Neural progenitor cell (in vitro differentiated cells): Measurements from ENCODE around the gene SCAP.

Source experiments
- EZH2 ChIP-seq: fragments of 200-600 bp; sonication (generic); IDR thresholded peaks from 2 replicates; pipeline ENCODE4 v1.6.1; 2017; ENCODE audit warnings: antibody characterized with exemption, mild to moderate bottlenecking, moderate library complexity
- EZH2phosphoT487 ChIP-seq: fragments of 200-600 bp; sonication (generic); IDR thresholded peaks from 2 replicates; pipeline ENCODE4 v1.6.1; 2017; ENCODE audit warnings: antibody characterized with exemption
- TF ChIP-seq, protein P1 (sequence below): fragments of 200-600 bp; sonication (generic); IDR thresholded peaks from 2 replicates; pipeline ENCODE4 v1.5.1; 2017; ENCODE audit warnings: antibody characterized with exemption, mild to moderate bottlenecking

DNA sequence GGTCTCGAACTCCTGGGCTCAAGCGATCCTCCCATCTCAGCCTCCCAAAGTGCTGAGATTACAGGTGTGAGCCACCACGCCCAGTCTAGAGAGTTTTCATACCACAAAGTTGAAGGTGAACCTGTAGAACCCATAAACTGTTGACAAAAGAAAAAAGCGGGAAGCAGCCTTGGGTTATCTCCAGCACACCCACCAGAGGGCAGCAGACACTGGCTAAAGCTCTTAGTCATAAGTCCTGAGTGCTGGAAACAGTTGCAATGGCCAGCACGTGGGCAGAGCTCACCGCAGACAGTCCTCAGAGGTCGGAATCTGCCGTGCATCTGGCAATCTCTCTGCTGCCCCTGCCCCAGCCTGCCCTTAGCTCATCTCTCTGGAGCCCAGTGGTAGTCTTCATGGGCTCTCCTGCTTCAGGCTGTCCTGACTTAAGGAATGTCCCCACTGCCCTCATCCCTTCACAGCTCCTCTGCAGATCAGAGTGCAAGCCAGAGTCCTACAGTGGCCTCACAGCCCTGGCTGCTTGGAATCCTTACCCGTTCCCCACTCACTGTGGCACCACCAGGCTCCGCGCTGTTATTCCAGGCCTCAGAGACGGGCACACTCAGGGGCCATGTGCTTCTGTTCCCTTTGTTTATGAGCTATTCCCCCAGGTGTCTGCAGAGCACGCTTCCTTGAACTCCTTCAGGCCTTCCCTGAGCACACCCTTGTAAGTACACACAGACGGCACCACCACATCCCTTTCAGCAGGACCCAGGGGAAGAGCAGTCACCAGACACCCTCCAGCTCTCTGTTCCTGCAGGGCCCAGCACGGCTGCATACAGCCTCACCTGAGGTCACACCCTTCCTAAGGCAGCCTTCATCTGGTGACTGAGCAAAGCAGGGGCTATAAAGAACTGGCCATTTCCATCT is 46.6 kb upstream of the SCAP start:
- TF ChIP-seq, protein P1, sequence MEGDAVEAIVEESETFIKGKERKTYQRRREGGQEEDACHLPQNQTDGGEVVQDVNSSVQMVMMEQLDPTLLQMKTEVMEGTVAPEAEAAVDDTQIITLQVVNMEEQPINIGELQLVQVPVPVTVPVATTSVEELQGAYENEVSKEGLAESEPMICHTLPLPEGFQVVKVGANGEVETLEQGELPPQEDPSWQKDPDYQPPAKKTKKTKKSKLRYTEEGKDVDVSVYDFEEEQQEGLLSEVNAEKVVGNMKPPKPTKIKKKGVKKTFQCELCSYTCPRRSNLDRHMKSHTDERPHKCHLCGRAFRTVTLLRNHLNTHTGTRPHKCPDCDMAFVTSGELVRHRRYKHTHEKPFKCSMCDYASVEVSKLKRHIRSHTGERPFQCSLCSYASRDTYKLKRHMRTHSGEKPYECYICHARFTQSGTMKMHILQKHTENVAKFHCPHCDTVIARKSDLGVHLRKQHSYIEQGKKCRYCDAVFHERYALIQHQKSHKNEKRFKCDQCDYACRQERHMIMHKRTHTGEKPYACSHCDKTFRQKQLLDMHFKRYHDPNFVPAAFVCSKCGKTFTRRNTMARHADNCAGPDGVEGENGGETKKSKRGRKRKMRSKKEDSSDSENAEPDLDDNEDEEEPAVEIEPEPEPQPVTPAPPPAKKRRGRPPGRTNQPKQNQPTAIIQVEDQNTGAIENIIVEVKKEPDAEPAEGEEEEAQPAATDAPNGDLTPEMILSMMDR: peak; percentile 95
- TF ChIP-seq EZH2phosphoT487 (no peak), EZH2 (no peak)
